DND-41 (cell line): Measurements from ENCODE around the gene RTP2.

Experiments
- CTCF ChIP-seq: IDR thresholded peaks from 2 replicates; pipeline ENCODE4 v1.5.1; 2012; ENCODE audit warnings: borderline replicate concordance, low read length, moderate library complexity, mild to moderate bottlenecking; ENCODE audit not compliant: poor library complexity, severe bottlenecking; ENCODE audit errors: extremely low read depth
- EZH2 ChIP-seq: IDR thresholded peaks from 3 replicates; pipeline ENCODE4 v1.6.1; 2012; ENCODE audit warnings: borderline replicate concordance, low read depth, mild to moderate bottlenecking, moderate library complexity, low read length, inconsistent platforms; ENCODE audit not compliant: severe bottlenecking

- TF ChIP-seq CTCF (no peak), EZH2 (no peak)
These were observed 44.3 kb upstream of the RTP2 start for GRCh38 chr3:187746442-187747281.
